Skeletal muscle satellite cell (primary cell): ENCODE data around the gene KRTAP5-4.

ENCODE experiments used
- H3K27me3 ChIP-seq: 2 replicates; pipeline ENCODE4 v1.7.0; 2013; ENCODE audit warnings: low read length; ENCODE audit not compliant: control insufficient read depth, insufficient read depth
- H3K36me3 ChIP-seq: 2 replicates; pipeline ENCODE4 v1.7.0; 2013; ENCODE audit warnings: mild to moderate bottlenecking, control low read depth, low read length; ENCODE audit not compliant: insufficient read depth
- H3K4me1 ChIP-seq: 2 replicates; pipeline ENCODE4 v1.7.0; 2013; ENCODE audit warnings: low read length; ENCODE audit not compliant: control insufficient read depth, insufficient read depth
- H3K4me2 ChIP-seq: 2 replicates; pipeline ENCODE4 v1.7.0; 2013; ENCODE audit warnings: mild to moderate bottlenecking, low read length
- H3K4me3 ChIP-seq: 2 replicates; pipeline ENCODE4 v1.7.0; 2013; ENCODE audit warnings: low read length
- H3K9ac ChIP-seq: 2 replicates; pipeline ENCODE4 v1.7.0; 2013; ENCODE audit warnings: mild to moderate bottlenecking, low read depth, low read length, moderate library complexity
- H3K9me3 ChIP-seq: replicated peaks from 2 replicates; pipeline ENCODE4 v1.7.0; 2013; ENCODE audit warnings: mild to moderate bottlenecking, control low read depth, low read length

The KRTAP5-4 gene

DNA sequence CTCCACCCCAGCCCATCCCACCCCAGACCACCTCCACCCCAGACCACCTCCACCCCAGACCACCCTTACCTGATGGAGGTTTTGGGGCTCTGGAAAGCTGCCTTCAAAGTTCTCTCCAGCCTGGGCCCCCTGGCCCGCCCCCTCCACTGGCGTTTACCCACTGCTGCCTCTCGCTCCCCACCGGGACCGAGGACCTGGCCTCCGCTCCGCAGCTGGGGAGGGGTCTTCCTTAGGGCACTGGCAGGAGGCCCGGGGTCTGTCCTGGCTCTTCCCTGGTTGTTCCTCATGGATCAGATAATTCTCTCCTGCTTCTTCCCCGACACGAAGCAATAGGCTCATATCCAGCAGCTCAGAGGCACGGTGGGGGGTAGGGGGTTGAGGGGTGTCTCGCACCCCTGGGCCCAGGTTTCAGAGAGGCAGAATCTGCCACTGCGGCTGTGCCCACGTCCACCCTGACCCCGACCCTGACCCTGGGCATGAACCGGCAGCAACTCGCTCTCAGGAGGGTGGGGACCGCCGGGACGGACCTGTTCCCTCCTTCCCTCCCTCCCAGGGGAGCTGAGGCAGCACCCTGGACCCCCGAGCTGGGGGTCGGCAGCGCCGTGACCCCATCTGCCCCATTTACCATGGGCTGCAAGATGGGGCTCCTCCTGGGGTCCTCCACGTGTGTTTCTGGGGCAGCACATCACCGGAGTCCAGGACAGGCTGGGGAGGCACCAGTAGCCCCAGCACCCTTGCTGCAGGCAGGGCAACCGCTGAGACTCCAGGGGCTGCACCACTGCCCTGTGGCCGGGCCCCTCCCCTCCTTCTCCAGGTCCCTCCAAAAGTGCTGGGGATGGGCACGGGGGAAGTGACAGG, 20.6 kb upstream of the KRTAP5-4 start:
- Histone ChIP-seq H3K9ac (no peak overlapping the region), H3K4me1 (no peaks in the 10 kb centered on the region), H3K4me2 (no peak overlapping the region), H3K4me3 (no peak overlapping the region), H3K9me3 (no peaks in the 10 kb centered on the region), H3K27me3 (peaks cover 39% of the 10 kb centered on the region), H3K36me3 (no peaks in the 10 kb centered on the region)

GRCh38 chr11:1641096-1641495, 19.2 kb upstream of the KRTAP5-4 start:
- Histone ChIP-seq H3K4me2 (no peak overlapping the region), H3K27me3 (peaks cover 41% of the 10 kb centered on the region), H3K4me3 (no peak overlapping the region), H3K9ac (no peak overlapping the region), H3K36me3 (no peaks in the 10 kb centered on the region), H3K9me3 (no peaks in the 10 kb centered on the region), H3K4me1 (no peaks in the 10 kb centered on the region)

DNA sequence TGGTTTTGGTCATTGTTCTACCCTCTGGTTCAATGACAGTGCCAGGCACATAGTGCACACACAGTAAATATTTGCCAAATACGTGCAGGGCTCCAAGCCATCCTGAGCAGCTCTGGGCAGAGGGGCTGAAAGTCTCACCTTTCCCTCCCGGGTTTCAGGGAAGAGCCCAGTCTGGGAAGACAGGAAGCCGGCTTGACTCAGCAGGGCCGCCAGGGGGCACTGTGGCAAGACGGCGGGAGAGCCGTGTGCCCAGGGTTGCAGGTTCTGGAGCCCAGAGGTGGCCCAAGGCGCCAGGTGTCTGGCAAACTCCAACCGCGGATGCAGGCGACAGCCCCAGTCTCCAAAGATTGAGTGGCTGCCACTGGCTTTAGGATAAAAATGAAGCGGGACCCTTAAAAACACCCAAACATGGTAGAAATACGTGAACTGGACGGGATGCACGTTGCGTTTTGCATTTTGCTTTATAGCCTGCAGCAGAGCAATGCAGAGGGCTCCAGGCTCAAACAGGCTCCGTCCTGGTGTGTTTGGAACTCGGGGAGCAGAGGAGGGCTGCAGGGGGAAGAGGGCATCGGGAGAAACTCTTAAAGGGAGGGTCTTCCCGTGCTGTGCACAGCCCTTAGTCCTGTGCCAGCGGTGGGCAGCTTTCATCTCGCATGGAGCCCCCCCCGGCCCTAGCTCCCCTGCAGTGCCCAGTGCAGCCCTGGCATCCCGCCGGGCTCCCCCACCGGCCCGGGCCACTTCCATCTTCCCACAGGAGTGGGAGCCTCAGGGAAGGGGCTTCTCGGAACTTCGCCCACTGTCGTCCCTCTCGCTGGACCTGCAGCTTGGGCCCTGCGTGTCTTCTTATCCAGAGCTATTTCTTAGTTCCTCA, 18.4 kb upstream of the KRTAP5-4 start:
- H3K4me3 ChIP-seq = no peak overlapping the region
- no peaks in the 10 kb centered on the region for H3K4me1 ChIP-seq
- H3K36me3 ChIP-seq = no peaks in the 10 kb centered on the region
- H3K9ac ChIP-seq = no peak overlapping the region
- H3K27me3 ChIP-seq = peaks cover 44% of the 10 kb centered on the region
- H3K9me3 ChIP-seq = no peaks in the 10 kb centered on the region
- no peak overlapping the region for H3K4me2 ChIP-seq

GRCh38 chr11:1639666-1640065, 17.7 kb upstream of the KRTAP5-4 start:
- Histone ChIP-seq H3K27me3 (peaks cover 49% of the 10 kb centered on the region), H3K4me3 (no peak overlapping the region), H3K4me2 (no peak overlapping the region), H3K9me3 (no peaks in the 10 kb centered on the region), H3K4me1 (no peaks in the 10 kb centered on the region), H3K36me3 (no peaks in the 10 kb centered on the region), H3K9ac (no peak overlapping the region)

GRCh38 chr11:1639102-1639620, 17.2 kb upstream of the KRTAP5-4 start:
- no peaks in the 10 kb centered on the region for H3K4me1 ChIP-seq
- H3K9me3 ChIP-seq = no peaks in the 10 kb centered on the region
- H3K4me2 ChIP-seq = no peak overlapping the region
- H3K9ac ChIP-seq = no peak overlapping the region
- H3K4me3 ChIP-seq = no peak overlapping the region
- H3K27me3 ChIP-seq = peaks cover 54% of the 10 kb centered on the region
- H3K36me3 ChIP-seq = no peaks in the 10 kb centered on the region

DNA sequence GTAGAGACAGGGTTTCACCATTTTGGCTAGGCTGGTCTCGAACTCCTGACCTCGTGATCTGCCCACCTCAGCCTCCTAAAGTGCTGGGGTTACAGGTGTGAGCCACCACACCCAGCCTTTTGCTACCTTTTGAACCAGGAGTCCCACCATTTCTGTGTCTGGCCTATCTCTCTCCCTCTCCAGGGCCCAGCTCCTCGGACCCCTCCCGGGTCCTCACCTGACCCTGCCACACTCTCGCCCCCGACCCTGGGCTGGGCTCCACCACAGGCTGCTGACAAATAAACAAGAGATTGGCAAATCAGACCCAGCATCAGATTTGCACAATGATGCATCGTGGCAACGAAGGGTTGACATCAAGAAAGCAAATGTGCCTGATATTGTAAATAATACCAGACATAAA, 16.4 kb upstream of the KRTAP5-4 start:
- Histone ChIP-seq H3K9me3 (no peaks in the 10 kb centered on the region), H3K36me3 (no peaks in the 10 kb centered on the region), H3K4me1 (no peaks in the 10 kb centered on the region), H3K4me2 (no peak overlapping the region), H3K27me3 (peaks cover 61% of the 10 kb centered on the region), H3K9ac (no peak overlapping the region), H3K4me3 (no peak overlapping the region)

DNA sequence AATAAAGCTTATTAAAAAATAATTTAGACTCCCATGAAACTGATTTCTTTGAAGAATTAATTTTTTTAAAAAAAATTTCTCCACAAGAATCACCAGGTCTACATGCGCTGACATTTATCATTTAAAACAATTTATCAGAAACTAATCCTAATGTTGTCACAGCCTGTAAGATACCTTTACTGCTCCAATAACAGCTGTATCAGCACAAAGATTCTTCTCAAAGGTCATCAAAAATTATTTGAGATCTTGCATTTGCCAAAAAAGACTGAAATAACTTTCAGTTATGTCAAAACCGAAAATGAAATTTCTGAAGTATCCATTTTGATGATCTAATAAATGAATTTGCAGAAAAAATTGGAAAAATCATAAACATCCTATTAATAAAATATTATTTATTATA, 15.7 kb upstream of the KRTAP5-4 start:
- no peaks in the 10 kb centered on the region for H3K36me3 ChIP-seq
- H3K4me2 ChIP-seq = no peak overlapping the region
- peaks cover 66% of the 10 kb centered on the region for H3K27me3 ChIP-seq
- H3K4me1 ChIP-seq = no peaks in the 10 kb centered on the region
- no peak overlapping the region for H3K4me3 ChIP-seq
- no peaks in the 10 kb centered on the region for H3K9me3 ChIP-seq
- no peak overlapping the region for H3K9ac ChIP-seq

GRCh38 chr11:1636291-1636950, 14.5 kb upstream of the KRTAP5-4 start:
- H3K9ac ChIP-seq = no peak overlapping the region
- no peaks in the 10 kb centered on the region for H3K9me3 ChIP-seq
- H3K27me3 ChIP-seq = peaks cover 76% of the 10 kb centered on the region
- H3K4me1 ChIP-seq = no peaks in the 10 kb centered on the region
- H3K36me3 ChIP-seq = no peaks in the 10 kb centered on the region
- no peak overlapping the region for H3K4me2 ChIP-seq
- H3K4me3 ChIP-seq = no peak overlapping the region

DNA sequence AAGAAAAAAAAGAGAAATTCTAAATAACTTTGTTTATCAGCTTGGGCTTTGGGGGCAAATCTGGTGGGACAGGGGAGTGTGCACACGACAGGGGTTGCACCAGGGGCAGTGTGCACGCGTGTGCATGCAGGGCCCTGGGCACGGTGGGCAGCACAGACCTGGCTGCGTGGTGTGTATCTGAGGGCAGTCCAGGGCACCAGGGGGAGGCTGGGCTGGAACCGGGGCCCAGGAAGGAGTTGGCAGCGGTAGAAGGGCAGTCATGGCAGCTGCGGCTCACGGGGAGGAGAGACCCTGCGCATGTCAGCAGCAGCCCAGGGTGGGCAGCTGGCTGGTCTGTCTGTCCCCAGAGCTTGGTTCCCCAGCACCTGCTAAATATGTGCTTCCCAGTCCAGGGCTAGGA, 11.9 kb upstream of the KRTAP5-4 start:
- Histone ChIP-seq H3K9me3 (no peaks in the 10 kb centered on the region), H3K27me3 (peaks cover 71% of the 10 kb centered on the region), H3K9ac (no peak overlapping the region)

GRCh38 chr11:1632053-1632714, 10.2 kb upstream of the KRTAP5-4 start:
- Histone ChIP-seq H3K9ac (no peak overlapping the region), H3K4me3 (no peak overlapping the region), H3K4me1 (no peaks in the 10 kb centered on the region), H3K36me3 (no peaks in the 10 kb centered on the region), H3K9me3 (no peaks in the 10 kb centered on the region), H3K27me3 (peaks cover 78% of the 10 kb centered on the region), H3K4me2 (no peak overlapping the region)

More for the DNA sequence above, 11.9 kb upstream of the KRTAP5-4 start:
- H3K4me2 ChIP-seq = no peak overlapping the region
- no peaks in the 10 kb centered on the region for H3K4me1 ChIP-seq
- no peaks in the 10 kb centered on the region for H3K36me3 ChIP-seq
- no peak overlapping the region for H3K4me3 ChIP-seq
